Stomach (tissue), 4 donors: ENCODE measurements around the gene CBY3.
A peak's percentile ranks its signal among the peaks of the same experiment; 100 is the strongest.

Experiments used
- CTCF ChIP-seq, 7 experiments: fragments of 450-650 bp in 4 of 7; fragments of 200-600 bp in 3 of 7; sonication (generic) in 3 of 7; IDR thresholded peaks; one replicate each; pipeline ENCODE4 v1.5.1; 2016 to 2019; ENCODE audit warnings: antibody characterized with exemption in 7 of 7, control low read depth in 2 of 7, mild to moderate bottlenecking in 1 of 7
- EP300 ChIP-seq: sonication (generic); formaldehyde crosslinking; IDR thresholded peaks from one replicate; pipeline ENCODE4 v1.6.1; 2017; ENCODE audit warnings: antibody characterized with exemption
- POLR2A ChIP-seq, 4 donors: fragments of 450-650 bp; IDR thresholded peaks; one replicate each; pipeline ENCODE4 v1.6.1; 2016; ENCODE audit warnings: antibody characterized with exemption in 4 of 4, control low read depth in 2 of 4, mild to moderate bottlenecking in 1 of 4, moderate library complexity in 1 of 4
- POLR2AphosphoS5 ChIP-seq, 3 donors: sonication (generic); formaldehyde crosslinking; IDR thresholded peaks; one replicate each; pipeline ENCODE4 v1.6.1; 2016; ENCODE audit warnings: antibody characterized with exemption in 3 of 3

GRCh38 chr5:179678223-179679013 lies 2.4 kb downstream of the CBY3 start:
- TF ChIP-seq CTCF (IDR thresholded peaks at IDR 0.05) (no peak), POLR2AphosphoS5 (IDR thresholded peaks at IDR 0.05) (peak; percentile 81 to 96 (median 94)), POLR2A (IDR thresholded peaks at IDR 0.05) (peak in 2 of 4 donors; percentile 69 to 74), EP300 (no peak)
